ENCODE measurements around the gene PTCH1. TPM values are rescaled to one million over a fixed set of nuclear protein-coding genes. Genes with fewer than 3 reads are reported as not detected.

The PTCH1 gene
- total and polyA plus RNA-seq, 10 of the 15 experiments (the other 5 are each of a cell fraction or from before 2014, with no cell fraction given) = 0.16 to 6.1 (median 2.6) TPM

- TF ChIP-seq POLR2AphosphoS2 (IDR thresholded peaks at IDR 0.05; ENCODE audit: low read depth, low read length) (no peak), PAX5 (IDR thresholded peaks at IDR 0.05; ENCODE audit: borderline replicate concordance, low read depth, low read length) (no peak), CBFB (IDR thresholded peaks at IDR 0.05; ENCODE audit: low read depth) (no peak), RELB (IDR thresholded peaks at IDR 0.05; ENCODE audit: low read depth) (no peak), NFXL1 (IDR thresholded peaks at IDR 0.05; ENCODE audit: borderline replicate concordance) (no peak), HDAC2 (IDR thresholded peaks at IDR 0.05) (no peak), IRF5 (IDR thresholded peaks at IDR 0.05; ENCODE audit: borderline replicate concordance) (no peak), USF2 (IDR thresholded peaks at IDR 0.05; ENCODE audit: borderline replicate concordance, low read depth, low read length) (no peak), MYC (IDR thresholded peaks at IDR 0.05; ENCODE audit: insufficient read depth, insufficient read length, insufficient replicate concordance, low read length, severe bottlenecking) (no peak), KLF5 (IDR thresholded peaks at IDR 0.05; ENCODE audit: partially characterized antibody) (no peak), RAD51 (IDR thresholded peaks at IDR 0.05) (no peak), NFYA (IDR thresholded peaks at IDR 0.05; ENCODE audit: borderline replicate concordance, low read depth, low read length) (no peak), CHD1 (IDR thresholded peaks at IDR 0.05; ENCODE audit: low read depth, low read length) (no peak), E2F8 (IDR thresholded peaks at IDR 0.05; ENCODE audit: low read depth, partially characterized antibody) (no peak), SP1 (IDR thresholded peaks at IDR 0.05; ENCODE audit: low read depth, low read length) (no peak)
- no peak overlapping the region for H2AFZ ChIP-seq (ENCODE audit: control insufficient read depth, low read depth, low read length)
- no peak overlapping the region for H3K9ac ChIP-seq (ENCODE audit: control insufficient read depth, insufficient read depth, low read length)
- WGBS (ENCODE audit: insufficient coverage, insufficient replicate concordance, low lambda C conversion rate, missing lambda C conversion rate) = 36% methylated on average over 7 of the region's 7 CpGs
- RAD21 ChIA-PET (ENCODE audit: unreplicated experiment) = no interaction called here
- H4K20me1 ChIP-seq (ENCODE audit: control insufficient read depth, insufficient read depth) = no peaks in the 10 kb centered on the region
- H3K79me2 ChIP-seq (ENCODE audit: control insufficient read depth, insufficient read depth, low read length) = no peaks in the 10 kb centered on the region
- CTCF ChIA-PET = interaction anchor here (1.1 kb wide), 1 partner anchor 16 kb away, joined by 3 read pairs; no protein-coding TSS in a partner anchor
- no peak for DNase-seq (ENCODE audit: low read depth, low spot score)
- BruUV-seq (replicated peaks) = no TSS peak
- no peak overlapping the region for H3K4me3 ChIP-seq
- no peaks in the 10 kb centered on the region; the same call in 2 of the 3 replicates for H3K9me3 ChIP-seq (replicated peaks; ENCODE audit: control insufficient read depth, insufficient read depth, low read length)
- no peak overlapping the region for H3K27ac ChIP-seq (ENCODE audit: control insufficient read depth, insufficient read depth)
- no peaks in the 10 kb centered on the region for H3K4me1 ChIP-seq (ENCODE audit: control insufficient read depth, insufficient read depth, low read length)
- H3K4me2 ChIP-seq (ENCODE audit: control insufficient read depth, insufficient read depth) = no peak overlapping the region
- no peak for ATAC-seq
- no peaks in the 10 kb centered on the region for H3K27me3 ChIP-seq (replicated peaks in 1 of 2; ENCODE audit: control insufficient read depth in 2 of 2, insufficient read depth in 2 of 2, low read length in 1 of 2)
- POLR2A ChIA-PET = no interaction called here
- SMC1A ChIA-PET (ENCODE audit: uncharacterized antibody, unreplicated experiment) = interaction anchor here (1.1 kb wide), 2 partner anchors 10 to 26 kb away, joined by 3 read pairs; no protein-coding TSS in a partner anchor
- H3K36me3 ChIP-seq (ENCODE audit: control insufficient read depth in 2 of 2, insufficient read depth in 2 of 2, low read length in 1 of 2) = no peaks in the 10 kb centered on the region
- FAIRE-seq = no peak
- in situ Hi-C loops (cut with MboI) = no loop called here
- intact Hi-C loops (cut with micrococcal nuclease; ENCODE audit: unreplicated experiment) = no loop called here
These were observed 80.4 kb downstream of the PTCH1 start for GRCh38 chr9:95436416-95436815.

Measured in GM12878 (cell line).